ENCODE results near the gene PGA5. TPM values are rescaled to one million over a fixed set of nuclear protein-coding genes. Genes with fewer than 3 reads are reported as not detected.
"Not testable (repeated sequence)": the region's sequence is repeated elsewhere in the genome, so short reads cannot be mapped to it uniquely, and the experiment has no call there.

The PGA5 gene
- total and polyA plus RNA-seq, 9 of the 15 experiments (the other 6 are each of a cell fraction or from before 2014, with no cell fraction given) = not detected

GRCh38 chr11:61203873-61204272 is 37.1 kb upstream of the PGA5 start:
- ATAC-seq; intact Hi-C loops (cut with micrococcal nuclease); H3K9ac ChIP-seq (ENCODE audit: insufficient read depth in 1 of 2, low read depth in 2 of 2, low read length in 2 of 2); H3K9me3 ChIP-seq (replicated peaks; ENCODE audit: control insufficient read depth, insufficient read depth, low read depth, low read length); CTCF ChIA-PET (ENCODE audit: low intra/inter-chr PET ratio); BruUV-seq (replicated peaks); H2AFZ ChIP-seq (ENCODE audit: low read depth, low read length); DNase-seq (ENCODE audit: extremely low read depth in 1 of 4, low spot score in 3 of 4); POLR2A ChIA-PET; H3K36me3 ChIP-seq (ENCODE audit: control insufficient read depth, insufficient read depth, low read length); H3K9me1 ChIP-seq (ENCODE audit: control insufficient read depth, insufficient read depth, low read length); H3K4me1 ChIP-seq (replicated peaks in 1 of 2; ENCODE audit: control insufficient read depth in 2 of 2, insufficient read depth in 2 of 2, low read length in 2 of 2); H3K27ac ChIP-seq (ENCODE audit: extremely low read depth, low read depth, low read length); H3K4me3 ChIP-seq; in situ Hi-C loops (cut with MboI); FAIRE-seq; H3K79me2 ChIP-seq (ENCODE audit: control insufficient read depth, insufficient read depth, low read length); H4K20me1 ChIP-seq (replicated peaks; ENCODE audit: control insufficient read depth, insufficient read depth, low read length); H3K4me2 ChIP-seq (ENCODE audit: insufficient read depth, low read length): not testable (repeated sequence)
- H3K27me3 ChIP-seq (ENCODE audit: control insufficient read depth in 2 of 2, insufficient read depth in 2 of 2, low read length in 2 of 2) = peaks cover 12 to 27% of the 10 kb centered on the region in 2 experiments; a peak in 4 of 5 replicates
- no CpG with 5 or more reads among the region's 5 CpGs for WGBS (ENCODE audit: insufficient coverage, low coverage, missing lambda C conversion rate)

DNA sequence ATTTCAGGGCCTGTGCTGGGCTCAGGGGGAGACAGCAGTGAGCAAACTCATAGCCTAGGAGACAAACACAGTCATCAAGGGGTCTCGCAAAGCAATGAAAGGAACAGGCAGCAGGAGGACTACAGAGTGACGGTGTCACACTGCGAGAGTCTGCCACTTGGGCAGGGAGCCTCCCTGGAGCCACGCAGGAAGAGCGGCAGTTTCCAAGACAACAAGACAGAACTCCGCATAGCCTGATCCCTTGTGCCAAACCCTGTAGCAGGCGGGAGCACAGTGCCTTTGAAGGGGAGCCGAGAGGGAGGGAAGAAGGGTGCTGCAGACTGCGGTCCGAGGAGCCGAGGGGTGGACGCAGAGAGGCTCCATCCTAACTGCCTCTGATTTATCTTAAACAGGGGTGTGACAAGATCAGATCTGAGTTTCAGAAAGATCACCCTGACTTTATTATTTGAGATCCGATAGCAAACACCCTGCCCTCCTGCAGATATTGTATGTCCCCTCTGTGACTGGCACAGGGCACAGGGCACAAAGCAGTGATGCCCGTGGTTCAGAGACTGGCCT is 36.4 kb upstream of the PGA5 start:
- FAIRE-seq; POLR2A ChIA-PET; in situ Hi-C loops (cut with MboI): not testable (repeated sequence)

GRCh38 chr11:61207636-61208310 is 33.2 kb upstream of the PGA5 start:
- WGBS (ENCODE audit: insufficient coverage, low coverage, missing lambda C conversion rate) = no CpG with 5 or more reads among the region's 9 CpGs
- in situ Hi-C loops (cut with MboI) = not testable (repeated sequence)

More for the DNA sequence above, 36.4 kb upstream of the PGA5 start:
- H3K4me2 ChIP-seq (ENCODE audit: insufficient read depth, low read length); ATAC-seq; H3K27ac ChIP-seq (ENCODE audit: extremely low read depth, low read depth, low read length); H4K20me1 ChIP-seq (replicated peaks; ENCODE audit: control insufficient read depth, insufficient read depth, low read length); DNase-seq (ENCODE audit: extremely low read depth in 1 of 4, low spot score in 3 of 4); H3K4me3 ChIP-seq; H3K36me3 ChIP-seq (ENCODE audit: control insufficient read depth, insufficient read depth, low read length); H3K79me2 ChIP-seq (ENCODE audit: control insufficient read depth, insufficient read depth, low read length); H3K4me1 ChIP-seq (replicated peaks in 1 of 2; ENCODE audit: control insufficient read depth in 2 of 2, insufficient read depth in 2 of 2, low read length in 2 of 2); H3K9me3 ChIP-seq (replicated peaks; ENCODE audit: control insufficient read depth, insufficient read depth, low read depth, low read length); H2AFZ ChIP-seq (ENCODE audit: low read depth, low read length); BruUV-seq (replicated peaks); H3K9me1 ChIP-seq (ENCODE audit: control insufficient read depth, insufficient read depth, low read length); intact Hi-C loops (cut with micrococcal nuclease); H3K9ac ChIP-seq (ENCODE audit: insufficient read depth in 1 of 2, low read depth in 2 of 2, low read length in 2 of 2); CTCF ChIA-PET (ENCODE audit: low intra/inter-chr PET ratio): not testable (repeated sequence)
- WGBS (ENCODE audit: insufficient coverage, low coverage, missing lambda C conversion rate) = 7% methylated on average over 13 of the region's 14 CpGs
- H3K27me3 ChIP-seq (ENCODE audit: control insufficient read depth in 2 of 2, insufficient read depth in 2 of 2, low read length in 2 of 2) = peaks cover 10 to 22% of the 10 kb centered on the region in 2 experiments; a peak in 4 of 5 replicates

GRCh38 chr11:61210629-61211028 is 30.3 kb upstream of the PGA5 start:
- H3K9me1 ChIP-seq (ENCODE audit: control insufficient read depth, insufficient read depth, low read length); FAIRE-seq; H3K36me3 ChIP-seq (ENCODE audit: control insufficient read depth, insufficient read depth, low read length); H2AFZ ChIP-seq (ENCODE audit: low read depth, low read length); H3K9me3 ChIP-seq (replicated peaks; ENCODE audit: control insufficient read depth, insufficient read depth, low read depth, low read length); H3K4me2 ChIP-seq (ENCODE audit: insufficient read depth, low read length); BruUV-seq (replicated peaks); POLR2A ChIA-PET; H3K4me3 ChIP-seq; intact Hi-C loops (cut with micrococcal nuclease); H4K20me1 ChIP-seq (replicated peaks; ENCODE audit: control insufficient read depth, insufficient read depth, low read length); H3K27ac ChIP-seq (ENCODE audit: extremely low read depth, low read depth, low read length); in situ Hi-C loops (cut with MboI); DNase-seq (ENCODE audit: extremely low read depth in 1 of 4, low spot score in 3 of 4); H3K4me1 ChIP-seq (replicated peaks in 1 of 2; ENCODE audit: control insufficient read depth in 2 of 2, insufficient read depth in 2 of 2, low read length in 2 of 2); H3K27me3 ChIP-seq (ENCODE audit: control insufficient read depth in 2 of 2, insufficient read depth in 2 of 2, low read length in 2 of 2); H3K79me2 ChIP-seq (ENCODE audit: control insufficient read depth, insufficient read depth, low read length); ATAC-seq; H3K9ac ChIP-seq (ENCODE audit: insufficient read depth in 1 of 2, low read depth in 2 of 2, low read length in 2 of 2); CTCF ChIA-PET (ENCODE audit: low intra/inter-chr PET ratio): not testable (repeated sequence)
- no CpG with 5 or more reads among the region's 6 CpGs for whole genome bisulfite sequencing (ENCODE audit: insufficient coverage, low coverage, missing lambda C conversion rate)

More at GRCh38 chr11:61207636-61208310, 33.2 kb upstream of the PGA5 start:
- FAIRE-seq; intact Hi-C loops (cut with micrococcal nuclease); H3K27me3 ChIP-seq (ENCODE audit: control insufficient read depth in 2 of 2, insufficient read depth in 2 of 2, low read length in 2 of 2); BruUV-seq (replicated peaks); POLR2A ChIA-PET; H3K9ac ChIP-seq (ENCODE audit: insufficient read depth in 1 of 2, low read depth in 2 of 2, low read length in 2 of 2); H3K9me3 ChIP-seq (replicated peaks; ENCODE audit: control insufficient read depth, insufficient read depth, low read depth, low read length); ATAC-seq; H3K9me1 ChIP-seq (ENCODE audit: control insufficient read depth, insufficient read depth, low read length); CTCF ChIA-PET (ENCODE audit: low intra/inter-chr PET ratio); H3K4me3 ChIP-seq; H3K4me2 ChIP-seq (ENCODE audit: insufficient read depth, low read length); H4K20me1 ChIP-seq (replicated peaks; ENCODE audit: control insufficient read depth, insufficient read depth, low read length); DNase-seq (ENCODE audit: extremely low read depth in 1 of 4, low spot score in 3 of 4); H3K36me3 ChIP-seq (ENCODE audit: control insufficient read depth, insufficient read depth, low read length); H3K79me2 ChIP-seq (ENCODE audit: control insufficient read depth, insufficient read depth, low read length); H2AFZ ChIP-seq (ENCODE audit: low read depth, low read length); H3K27ac ChIP-seq (ENCODE audit: extremely low read depth, low read depth, low read length); H3K4me1 ChIP-seq (replicated peaks in 1 of 2; ENCODE audit: control insufficient read depth in 2 of 2, insufficient read depth in 2 of 2, low read length in 2 of 2): not testable (repeated sequence)

Data from K562 (cell line).